Activated CD4-positive, alpha-beta T cell treated with anti-CD3 and anti-CD28 coated beads, Interleukin-2, Interleukin-4, amounts not matched to agents 100 ng/mL and 50 ng/mL, durations not matched to agents 16 hours and 8 hours (primary cell): ENCODE results near the gene LCMT2.

Experiments
- DNase-seq: peaks from one replicate; pipeline ENCODE4 v3.0.0-alpha.2; 2020; ENCODE audit warnings: low spot score

LCMT2 gene

DNA sequence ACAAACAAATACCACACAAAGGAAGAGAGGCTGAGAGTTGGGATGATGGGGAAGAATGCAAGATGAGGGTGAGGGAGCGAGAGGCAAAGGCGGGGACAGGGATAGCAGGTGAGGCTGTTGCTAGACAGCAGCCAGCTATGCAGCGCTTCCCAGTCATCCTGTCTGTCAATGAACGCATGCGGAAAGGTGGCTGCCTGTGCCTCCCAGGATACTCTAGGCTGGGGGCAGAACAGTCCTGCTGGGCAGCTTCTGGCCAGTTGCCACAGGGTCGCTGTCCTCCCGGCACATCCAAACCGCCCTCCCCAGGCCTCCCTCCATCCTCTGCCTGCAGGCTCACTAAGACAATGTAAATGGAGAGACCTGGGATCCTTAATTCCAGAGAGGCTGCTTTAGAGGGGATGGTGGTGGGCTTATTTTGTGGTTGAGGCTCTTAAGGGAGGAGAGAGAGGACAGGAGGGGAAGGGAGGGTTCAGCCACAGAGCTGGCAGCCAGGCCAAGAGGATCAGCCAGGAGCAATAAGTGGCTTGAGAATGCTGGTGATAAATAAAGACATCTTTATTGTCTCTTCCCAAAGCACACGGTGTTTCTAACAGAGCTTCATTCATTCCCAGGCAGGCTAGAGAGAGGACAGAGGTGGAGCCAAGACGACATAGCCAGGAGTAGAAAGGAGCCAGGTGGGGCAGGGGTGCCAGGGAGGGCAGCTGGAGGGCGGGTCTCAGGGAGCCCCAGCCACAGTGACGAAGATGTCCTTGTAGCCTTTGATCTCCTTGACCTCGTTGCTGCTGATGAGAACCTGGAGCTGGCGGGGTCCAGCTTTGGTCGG lies 54.4 kb downstream of the LCMT2 start:
- DNase-seq: no peak

DNA sequence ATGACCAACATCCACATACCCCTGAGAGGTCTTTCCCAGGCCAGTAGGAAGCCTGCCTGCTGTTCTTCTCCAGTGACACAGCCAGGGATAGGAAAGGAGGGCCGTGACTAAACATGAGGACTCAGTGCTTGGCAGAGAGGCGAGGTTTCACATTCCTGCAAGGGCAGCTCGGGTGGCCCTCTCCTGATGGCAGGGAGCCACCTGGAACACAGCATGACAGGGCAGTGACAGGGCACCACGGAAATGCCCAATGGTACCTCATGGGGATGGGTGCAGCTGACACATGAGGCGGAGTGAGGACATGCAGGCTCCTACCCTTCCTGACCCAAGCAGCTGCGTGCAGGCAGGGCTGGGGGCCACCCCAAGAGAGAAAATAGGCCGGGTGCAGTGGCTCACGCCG lies 56.2 kb downstream of the LCMT2 start:
- no peak for DNase-seq
